WTC11 (cell line): ENCODE data around the gene TLR4. TPM values are rescaled to one million over a fixed set of nuclear protein-coding genes. Genes with fewer than 3 reads are reported as not detected.

ENCODE experiments used
- ATAC-seq: fragments of 200-7000 bp; cut with Tn5 transposase; 2 replicates; pipeline ENCODE4 v1.10.0; 2021; ENCODE audit warnings: mild to moderate bottlenecking, moderate library complexity
- CTCF ChIA-PET: fragments of 300-600 bp; sonication (Branson Sonifier 250); formaldehyde crosslinking; loops from one replicate; lab custom pipeline; 2021; ENCODE audit warnings: antibody characterized with exemption; lab: Charles Lee
- POLR2A ChIA-PET: fragments of 350-600 bp; sonication (Branson Sonifier 250); formaldehyde crosslinking; loops from one replicate; lab custom pipeline; 2021; ENCODE audit warnings: antibody characterized with exemption; lab: Charles Lee
- DNase-seq: peaks from one replicate; pipeline ENCODE4 v3.0.0; 2021; ENCODE audit warnings: low spot score
- H3K27ac Mint-ChIP-seq: 2 replicates; pipeline ENCODE4 v1.8.0; 2021; ENCODE audit warnings: mixed read lengths
- H3K27me3 Mint-ChIP-seq: 2 replicates; pipeline ENCODE4 v1.8.0; 2021; ENCODE audit warnings: low read depth, mild to moderate bottlenecking, moderate library complexity, mixed read lengths
- H3K36me3 Mint-ChIP-seq: 2 replicates; pipeline ENCODE4 v1.8.0; 2021; ENCODE audit warnings: mixed read lengths
- H3K4me1 Mint-ChIP-seq: 2 replicates; pipeline ENCODE4 v1.8.0; 2022; ENCODE audit warnings: mixed read lengths
- H3K4me3 Mint-ChIP-seq: 2 replicates; pipeline ENCODE4 v1.8.0; 2021; ENCODE audit warnings: mild to moderate bottlenecking, moderate library complexity, mixed read lengths
- H3K9me3 Mint-ChIP-seq: 2 replicates; pipeline ENCODE4 v1.8.0; 2021; ENCODE audit warnings: mixed read lengths
- CREB1 ChIP-seq: sonication (generic); formaldehyde crosslinking; IDR thresholded peaks from 2 replicates; pipeline ENCODE4 v1.8.0; 2023; ENCODE audit warnings: mild to moderate bottlenecking, missing genetic modification reagents
- CREM ChIP-seq: sonication (generic); formaldehyde crosslinking; IDR thresholded peaks from 2 replicates; pipeline ENCODE4 v1.8.1; 2022; ENCODE audit warnings: mild to moderate bottlenecking, missing genetic modification reagents, moderate library complexity
- EMX1 ChIP-seq: fragments of 250-450 bp; sonication (Bioruptor Pico); IDR thresholded peaks from 2 replicates; pipeline ENCODE4 v1.8.0; 2021; ENCODE audit warnings: mild to moderate bottlenecking
- ESRRA ChIP-seq: sonication (generic); formaldehyde crosslinking; IDR thresholded peaks from 2 replicates; pipeline ENCODE4 v1.8.1; 2022; ENCODE audit warnings: mild to moderate bottlenecking, missing genetic modification reagents, borderline replicate concordance
- FOXP1 ChIP-seq: sonication (generic); formaldehyde crosslinking; IDR thresholded peaks from 2 replicates; pipeline ENCODE4 v1.8.0; 2022; ENCODE audit warnings: missing genetic modification reagents, mild to moderate bottlenecking, moderate library complexity, borderline replicate concordance
- GABPB1 ChIP-seq: sonication (generic); formaldehyde crosslinking; IDR thresholded peaks from 2 replicates; pipeline ENCODE4 v1.8.1; 2023; ENCODE audit warnings: mild to moderate bottlenecking, missing genetic modification reagents
- JUN ChIP-seq: sonication (generic); formaldehyde crosslinking; IDR thresholded peaks from 2 replicates; pipeline ENCODE4 v1.8.0; 2023; ENCODE audit warnings: mild to moderate bottlenecking, missing genetic modification reagents
- MLX ChIP-seq: sonication (generic); formaldehyde crosslinking; IDR thresholded peaks from 2 replicates; pipeline ENCODE4 v1.8.1; 2023; ENCODE audit warnings: mild to moderate bottlenecking, missing genetic modification reagents, moderate library complexity
- MXD4 ChIP-seq: fragments of 250-450 bp; sonication (Bioruptor Pico); IDR thresholded peaks from 2 replicates; pipeline ENCODE4 v1.8.0; 2021; ENCODE audit warnings: mild to moderate bottlenecking, moderate library complexity, borderline replicate concordance
- MYBL2 ChIP-seq: sonication (generic); formaldehyde crosslinking; IDR thresholded peaks from 2 replicates; pipeline ENCODE4 v1.8.1; 2023; ENCODE audit warnings: mild to moderate bottlenecking, moderate library complexity, missing genetic modification reagents
- NFE2L1 ChIP-seq: sonication (generic); formaldehyde crosslinking; IDR thresholded peaks from 2 replicates; pipeline ENCODE4 v1.8.1; 2023; ENCODE audit warnings: missing genetic modification reagents
- OVOL2 ChIP-seq: fragments of 250-450 bp; sonication (Bioruptor Pico); IDR thresholded peaks from 2 replicates; pipeline ENCODE4 v1.9.0; 2021; ENCODE audit warnings: mild to moderate bottlenecking, borderline replicate concordance
- PREB ChIP-seq: sonication (generic); formaldehyde crosslinking; IDR thresholded peaks from 2 replicates; pipeline ENCODE4 v1.8.1; 2022; ENCODE audit warnings: mild to moderate bottlenecking, missing genetic modification reagents, moderate library complexity, borderline replicate concordance
- PRRX2 ChIP-seq: fragments of 250-450 bp; sonication (Bioruptor Pico); IDR thresholded peaks from 2 replicates; pipeline ENCODE4 v1.8.0; 2021; ENCODE audit warnings: mild to moderate bottlenecking
- SMAD4 ChIP-seq: sonication (generic); formaldehyde crosslinking; IDR thresholded peaks from 2 replicates; pipeline ENCODE4 v1.8.0; 2022; ENCODE audit warnings: mild to moderate bottlenecking, missing genetic modification reagents
- SP1 ChIP-seq: sonication (generic); formaldehyde crosslinking; conservative IDR thresholded peaks from 2 replicates; pipeline ENCODE4 v1.8.1; 2022; ENCODE audit warnings: missing genetic modification reagents
- STAT6 ChIP-seq: sonication (generic); formaldehyde crosslinking; conservative IDR thresholded peaks from 2 replicates; pipeline ENCODE4 v1.8.1; 2023; ENCODE audit warnings: mild to moderate bottlenecking, low read depth, missing genetic modification reagents, moderate library complexity
- TCF7 ChIP-seq: sonication (generic); formaldehyde crosslinking; IDR thresholded peaks from 2 replicates; pipeline ENCODE4 v1.8.0; 2022; ENCODE audit warnings: mild to moderate bottlenecking, low read depth, missing genetic modification reagents, moderate library complexity
- ZMAT4 ChIP-seq: fragments of 250-450 bp; sonication (Bioruptor Pico); IDR thresholded peaks from 2 replicates; pipeline ENCODE4 v1.9.0; 2021; ENCODE audit warnings: mild to moderate bottlenecking
- ZNF138 ChIP-seq: sonication (generic); formaldehyde crosslinking; conservative IDR thresholded peaks from 2 replicates; pipeline ENCODE4 v1.8.1; 2022; ENCODE audit warnings: mild to moderate bottlenecking, moderate library complexity, missing genetic modification reagents
- ZNF232 ChIP-seq: sonication (generic); formaldehyde crosslinking; IDR thresholded peaks from 2 replicates; pipeline ENCODE4 v1.8.0; 2022; ENCODE audit warnings: mild to moderate bottlenecking, missing genetic modification reagents
- ZNF263 ChIP-seq: sonication (generic); formaldehyde crosslinking; IDR thresholded peaks from 2 replicates; pipeline ENCODE4 v1.8.1; 2022; ENCODE audit warnings: low read depth, mild to moderate bottlenecking, moderate library complexity, missing genetic modification reagents
- ZNF396 ChIP-seq: fragments of 250-450 bp; sonication (Bioruptor Pico); IDR thresholded peaks from 2 replicates; pipeline ENCODE4 v1.8.0; 2021; ENCODE audit warnings: mild to moderate bottlenecking, moderate library complexity, borderline replicate concordance
- ZSCAN18 ChIP-seq: fragments of 250-450 bp; sonication (Bioruptor Pico); IDR thresholded peaks from 2 replicates; pipeline ENCODE4 v2.1.2; 2022; ENCODE audit warnings: mild to moderate bottlenecking, moderate library complexity
- total RNA-seq: library from RNA; stranded (reverse); gene quantifications from 3 replicates; pipeline ENCODE4 v1.2.3, GENCODE V29; 2021
- TF ChIP-seq, protein P1 (sequence below): sonication (generic); formaldehyde crosslinking; IDR thresholded peaks from 2 replicates; pipeline ENCODE4 v1.8.0; 2022; ENCODE audit warnings: mild to moderate bottlenecking, missing genetic modification reagents
- TF ChIP-seq, protein P2 (sequence below): fragments of 250-450 bp; sonication (Bioruptor Pico); IDR thresholded peaks from 2 replicates; pipeline ENCODE4 v1.8.0; 2021; ENCODE audit warnings: mild to moderate bottlenecking

TLR4 gene
- total RNA-seq, 1 experiment from 2014 or later, result 0.11 TPM

GRCh38 chr9:117746263-117746662, 42.1 kb downstream of the TLR4 start (continued):
- TF ChIP-seq STAT6 (CRISPR knock-in tag), result no peak
- TF ChIP-seq EMX1 (CRISPR knock-in tag), result no peak
- no peak for TF ChIP-seq MYBL2 (CRISPR knock-in tag)
- TF ChIP-seq NFE2L1, result no peak
- TF ChIP-seq FOXP1 (CRISPR knock-in tag), result no peak
- TF ChIP-seq JUN (CRISPR knock-in tag), result no peak
- no peak for TF ChIP-seq CREM (CRISPR knock-in tag)
- TF ChIP-seq ZNF263 (CRISPR knock-in tag), result no peak
- no peak for TF ChIP-seq ESRRA

DNA sequence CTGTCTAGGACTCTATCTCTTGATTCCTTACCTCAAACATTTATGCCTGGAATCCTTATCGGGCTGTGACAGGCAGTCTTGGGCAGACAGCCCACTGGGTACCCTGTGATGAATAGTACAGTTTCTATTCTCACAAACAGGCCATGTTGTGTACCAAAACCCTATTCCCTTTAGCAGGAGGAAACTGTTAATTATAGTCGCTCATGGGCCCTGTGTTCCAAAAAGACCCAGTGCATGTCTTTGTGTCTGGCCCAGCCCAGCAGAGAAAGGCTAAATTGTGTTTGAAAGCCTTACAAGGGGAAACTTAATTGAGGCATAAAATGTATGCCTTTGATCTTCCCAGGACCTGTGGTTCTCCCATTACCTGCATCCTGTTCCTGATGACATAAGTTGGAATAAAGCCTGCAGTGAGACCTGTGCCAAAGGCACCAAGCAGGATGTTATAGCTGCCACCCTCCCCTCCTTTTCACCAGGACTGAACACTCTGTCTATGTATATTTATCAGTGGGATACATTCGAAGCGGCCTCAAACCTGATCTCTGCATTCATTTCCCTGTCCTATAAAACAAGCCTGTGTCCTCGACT, 43.3 kb downstream of the TLR4 start:
- peaks cover 27% of the 10 kb centered on the region for H3K27me3 Mint-ChIP-seq
- ATAC-seq (no peak), DNase-seq (no peak)
- peaks cover 2% of the 10 kb centered on the region for H3K36me3 Mint-ChIP-seq
- peaks cover 12% of the 10 kb centered on the region for H3K4me1 Mint-ChIP-seq
- no peak for TF ChIP-seq GABPB1
- no peak for TF ChIP-seq MLX (CRISPR knock-in tag)
- no peak for TF ChIP-seq SP1 (CRISPR knock-in tag)
- no peak for TF ChIP-seq PRRX2 (CRISPR knock-in tag)
- no peak for TF ChIP-seq SMAD4 (CRISPR knock-in tag)
- ChIA-PET POLR2A (no interaction called here), CTCF (no interaction called here)
- no peak overlapping the region for H3K27ac Mint-ChIP-seq
- no peak overlapping the region for H3K4me3 Mint-ChIP-seq
- H3K9me3 Mint-ChIP-seq, result peaks cover 3% of the 10 kb centered on the region; the same call in 1 of the 2 replicates

DNA sequence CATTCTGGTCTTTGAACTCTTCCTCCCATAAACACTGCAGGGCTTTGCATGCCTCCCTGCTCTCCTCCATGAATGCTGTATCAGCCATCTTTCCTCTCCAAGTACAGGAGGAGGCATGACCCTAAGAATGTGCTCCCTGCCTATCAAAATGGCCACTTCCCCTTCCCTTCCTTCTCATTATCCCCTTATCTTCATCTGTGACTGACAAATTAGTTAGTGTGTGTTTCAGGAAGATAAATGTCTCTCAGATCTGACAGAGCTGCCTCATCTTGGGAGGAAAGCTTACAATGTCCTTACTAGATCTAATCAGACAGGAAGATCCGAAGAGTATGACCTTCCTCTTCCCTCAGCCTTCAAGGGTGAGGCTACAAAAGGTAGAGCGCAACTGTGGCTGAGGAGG, 46.2 kb downstream of the TLR4 start:
- Mint-ChIP-seq H3K27me3 (peaks cover 10% of the 10 kb centered on the region), H3K36me3 (peaks cover 2% of the 10 kb centered on the region), H3K4me1 (peaks cover 2% of the 10 kb centered on the region; the same call in 1 of the 2 replicates), H3K9me3 (peaks cover 3% of the 10 kb centered on the region; the same call in 1 of the 2 replicates), H3K4me3 (no peak overlapping the region), H3K27ac (no peak overlapping the region)
- ChIA-PET CTCF (no interaction called here), POLR2A (no interaction called here)
- DNase-seq, result no peak
- ATAC-seq, result no peak
- TF ChIP-seq ZSCAN18 (CRISPR knock-in tag) (no peak), CREM (CRISPR knock-in tag) (no peak), PREB (CRISPR knock-in tag) (no peak), MXD4 (CRISPR knock-in tag) (no peak), TCF7 (CRISPR knock-in tag) (no peak), ZNF138 (CRISPR knock-in tag) (no peak), OVOL2 (CRISPR knock-in tag) (no peak), ZNF396 (CRISPR knock-in tag) (no peak), ZMAT4 (CRISPR knock-in tag) (no peak), SMAD4 (CRISPR knock-in tag) (no peak), CREB1 (no peak), NFE2L1 (no peak), ZNF232 (CRISPR knock-in tag) (no peak), MYBL2 (CRISPR knock-in tag) (no peak)
- TF ChIP-seq, protein P1, sequence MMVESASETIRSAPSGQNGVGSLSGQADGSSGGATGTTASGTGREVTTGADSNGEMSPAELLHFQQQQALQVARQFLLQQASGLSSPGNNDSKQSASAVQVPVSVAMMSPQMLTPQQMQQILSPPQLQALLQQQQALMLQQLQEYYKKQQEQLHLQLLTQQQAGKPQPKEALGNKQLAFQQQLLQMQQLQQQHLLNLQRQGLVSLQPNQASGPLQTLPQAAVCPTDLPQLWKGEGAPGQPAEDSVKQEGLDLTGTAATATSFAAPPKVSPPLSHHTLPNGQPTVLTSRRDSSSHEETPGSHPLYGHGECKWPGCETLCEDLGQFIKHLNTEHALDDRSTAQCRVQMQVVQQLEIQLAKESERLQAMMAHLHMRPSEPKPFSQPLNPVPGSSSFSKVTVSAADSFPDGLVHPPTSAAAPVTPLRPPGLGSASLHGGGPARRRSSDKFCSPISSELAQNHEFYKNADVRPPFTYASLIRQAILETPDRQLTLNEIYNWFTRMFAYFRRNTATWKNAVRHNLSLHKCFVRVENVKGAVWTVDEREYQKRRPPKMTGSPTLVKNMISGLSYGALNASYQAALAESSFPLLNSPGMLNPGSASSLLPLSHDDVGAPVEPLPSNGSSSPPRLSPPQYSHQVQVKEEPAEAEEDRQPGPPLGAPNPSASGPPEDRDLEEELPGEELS (CRISPR knock-in tag), result no peak
- TF ChIP-seq, protein P2, sequence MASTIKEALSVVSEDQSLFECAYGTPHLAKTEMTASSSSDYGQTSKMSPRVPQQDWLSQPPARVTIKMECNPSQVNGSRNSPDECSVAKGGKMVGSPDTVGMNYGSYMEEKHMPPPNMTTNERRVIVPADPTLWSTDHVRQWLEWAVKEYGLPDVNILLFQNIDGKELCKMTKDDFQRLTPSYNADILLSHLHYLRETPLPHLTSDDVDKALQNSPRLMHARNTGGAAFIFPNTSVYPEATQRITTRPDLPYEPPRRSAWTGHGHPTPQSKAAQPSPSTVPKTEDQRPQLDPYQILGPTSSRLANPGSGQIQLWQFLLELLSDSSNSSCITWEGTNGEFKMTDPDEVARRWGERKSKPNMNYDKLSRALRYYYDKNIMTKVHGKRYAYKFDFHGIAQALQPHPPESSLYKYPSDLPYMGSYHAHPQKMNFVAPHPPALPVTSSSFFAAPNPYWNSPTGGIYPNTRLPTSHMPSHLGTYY (CRISPR knock-in tag), result no peak
